Ureter (tissue), 1 donor: ENCODE measurements around the gene KLF15. TPM values are rescaled to one million over a fixed set of nuclear protein-coding genes. Genes with fewer than 3 reads are reported as not detected.

Source experiments
- DNase-seq: peaks from one replicate; pipeline ENCODE4 v3.0.0-alpha.2; 2020; ENCODE audit warnings: low spot score
- total RNA-seq: library from RNA; stranded (reverse); gene quantifications from one replicate; pipeline ENCODE4 v1.2.4, GENCODE V29; 2023
- donor health status: DM: yes; HTN: yes; CAD: no.

KLF15 gene
- total RNA-seq, 1 donor from 2014 or later: 18.9 TPM

DNA sequence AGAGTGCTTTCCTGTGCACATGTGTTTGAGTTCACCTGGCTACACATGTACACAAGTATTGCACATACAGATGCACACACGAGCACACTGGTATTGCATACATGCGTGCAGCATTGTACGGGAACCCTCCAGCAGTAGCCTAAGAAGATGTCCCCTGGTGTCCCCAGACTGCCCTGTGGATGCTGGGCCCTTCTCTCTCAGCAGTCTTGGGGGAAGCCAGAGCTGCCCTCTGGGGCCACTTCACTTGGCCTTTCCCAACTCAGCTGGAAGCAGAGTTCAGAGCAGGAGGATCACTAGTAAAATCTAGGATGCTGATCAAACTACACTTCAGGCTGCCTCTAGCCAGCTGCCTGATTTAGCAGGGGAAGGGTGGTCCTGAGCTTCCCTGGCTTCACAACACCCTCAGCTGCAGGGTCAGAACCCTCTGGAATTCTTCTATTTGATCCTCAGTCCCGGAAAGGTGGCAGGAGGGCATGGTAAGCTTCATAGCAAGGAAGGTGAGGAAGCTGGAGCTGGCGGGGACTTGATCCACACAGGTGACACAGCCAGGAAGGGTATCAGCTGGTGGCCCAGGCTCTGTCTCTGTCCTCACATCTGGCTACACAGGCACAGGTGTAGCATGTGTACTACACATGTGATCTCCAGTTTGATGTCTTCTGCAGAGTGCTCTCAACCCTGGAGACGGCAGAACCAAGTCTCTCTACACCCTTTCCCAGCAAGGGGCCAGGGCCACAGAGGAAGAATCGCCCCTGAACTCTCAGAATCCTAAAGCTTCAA, 36.5 kb downstream of the KLF15 start:
- DNase-seq: no peak

GRCh38 chr3:126319701-126320295, 37.4 kb downstream of the KLF15 start:
- no peak for DNase-seq

DNA sequence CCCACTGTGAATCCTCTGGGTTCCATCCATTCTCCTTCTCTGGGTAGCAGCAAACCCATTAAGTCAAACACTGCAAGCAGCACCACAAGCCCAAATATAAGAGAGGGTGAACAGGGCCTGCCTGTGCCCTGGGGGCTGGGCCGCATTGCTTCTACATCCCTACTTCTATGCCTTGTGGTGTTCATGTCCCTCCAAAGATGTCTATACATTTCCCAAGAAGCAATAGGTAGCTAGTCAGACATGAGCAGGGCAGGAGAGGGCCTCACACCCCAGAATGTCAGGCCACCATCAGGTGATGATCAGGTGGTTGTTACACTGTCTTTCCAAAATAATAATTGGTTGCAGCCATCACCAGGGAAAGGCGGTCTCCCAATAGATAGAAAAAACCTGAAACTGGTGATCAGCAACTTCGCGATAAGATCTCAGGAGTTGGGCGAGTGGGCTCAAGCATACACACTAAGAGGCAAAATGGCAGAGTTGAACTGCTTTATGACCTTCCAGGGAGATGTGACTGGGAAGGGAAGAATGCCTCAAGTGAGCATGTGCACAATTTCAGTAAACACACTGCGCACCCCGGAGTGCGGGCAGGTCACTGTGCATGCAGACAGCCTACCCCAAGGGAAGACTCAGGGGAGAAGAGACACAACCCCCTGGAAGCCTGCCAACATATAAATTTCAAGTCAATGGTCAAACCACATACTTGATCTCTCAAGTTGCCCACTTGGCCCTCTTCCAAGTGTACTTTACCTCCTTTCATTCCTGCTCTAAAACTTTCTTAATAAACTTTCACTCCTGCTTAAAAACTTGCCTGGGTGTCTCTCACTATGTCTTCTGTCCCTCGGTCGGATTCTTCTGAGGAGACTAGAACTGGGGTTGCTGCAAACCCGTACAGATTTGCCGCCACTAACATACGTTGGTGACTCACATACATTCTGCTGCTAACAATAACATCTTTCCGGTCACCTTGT, 39.9 kb downstream of the KLF15 start:
- DNase-seq: no peak

- DNase-seq: no peak
These were observed 40.7 kb downstream of the KLF15 start for GRCh38 chr3:126316501-126316939.

GRCh38 chr3:126316031-126316461, 41.2 kb downstream of the KLF15 start:
- no peak for DNase-seq

DNA sequence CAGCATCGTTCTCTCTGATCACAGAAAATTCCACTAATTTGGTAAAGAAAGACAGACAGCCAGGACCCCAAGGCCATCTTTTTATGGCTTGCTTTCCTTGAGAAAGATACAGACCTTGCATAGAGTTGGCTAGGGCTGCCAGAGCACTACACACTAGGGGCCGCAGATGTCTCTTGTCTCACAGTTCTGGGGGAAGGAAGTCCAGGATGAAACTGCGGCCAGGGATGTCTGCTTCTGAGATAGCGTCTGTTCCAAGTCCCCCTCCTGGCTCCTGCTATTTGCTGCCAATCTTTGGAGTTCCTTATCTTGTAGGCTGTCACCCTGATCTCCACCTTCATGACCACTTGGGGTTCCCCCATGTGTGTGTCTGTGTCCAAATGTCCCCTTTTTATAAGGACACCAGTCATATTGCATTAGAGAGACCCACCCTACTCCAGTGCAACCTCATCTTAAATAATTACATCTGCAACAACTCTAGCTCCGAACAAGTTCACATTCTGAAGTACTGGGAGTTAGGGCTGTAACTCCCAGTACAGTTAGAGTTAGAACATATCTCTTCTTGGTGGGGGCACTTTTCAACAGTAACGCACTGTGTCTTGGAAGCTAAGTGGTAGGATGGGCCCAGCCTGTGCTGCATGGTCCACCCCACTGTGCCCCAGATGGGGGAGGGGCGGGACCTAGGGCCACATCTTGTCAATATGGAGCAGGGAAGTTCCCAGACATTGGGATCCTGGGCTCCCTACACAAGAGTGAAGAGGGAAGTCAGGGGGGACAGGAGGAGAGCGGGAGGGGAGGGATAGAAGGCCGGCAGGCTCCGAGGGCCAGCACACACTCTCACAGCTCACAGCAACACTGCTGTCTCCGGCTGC, 42.2 kb downstream of the KLF15 start:
- DNase-seq: no peak

GRCh38 chr3:126314305-126314789, 42.9 kb downstream of the KLF15 start:
- DNase-seq: no peak

GRCh38 chr3:126313580-126314304, 43.5 kb downstream of the KLF15 start:
- no peak for DNase-seq

- no peak for DNase-seq
These were observed 44.0 kb downstream of the KLF15 start for GRCh38 chr3:126313166-126313565.

- DNase-seq: no peak
These were observed 44.9 kb downstream of the KLF15 start for GRCh38 chr3:126312341-126312740.

GRCh38 chr3:126311338-126311978, 45.8 kb downstream of the KLF15 start:
- DNase-seq: no peak

DNA sequence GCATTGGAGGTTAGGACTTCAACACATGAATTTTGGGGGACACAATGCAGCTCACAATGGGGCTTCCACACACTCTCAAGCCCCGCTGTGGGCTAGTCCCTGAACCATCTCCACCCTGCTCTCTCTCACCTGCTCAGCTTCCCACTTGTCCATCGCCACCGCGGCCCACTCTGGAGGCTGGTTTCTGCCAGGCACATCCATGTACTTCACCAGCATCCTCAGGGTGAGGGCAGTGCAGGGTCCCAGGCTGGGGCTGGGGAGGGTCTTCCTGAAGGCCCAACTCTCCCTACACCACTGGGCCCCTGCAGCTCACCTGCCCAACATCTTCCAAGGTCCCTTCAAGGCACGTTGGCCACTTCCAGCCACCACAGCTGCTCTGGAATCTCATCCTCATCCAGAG, 46.4 kb downstream of the KLF15 start:
- no peak for DNase-seq

- DNase-seq: no peak
These were observed 47.1 kb downstream of the KLF15 start for GRCh38 chr3:126309861-126310655.

DNA sequence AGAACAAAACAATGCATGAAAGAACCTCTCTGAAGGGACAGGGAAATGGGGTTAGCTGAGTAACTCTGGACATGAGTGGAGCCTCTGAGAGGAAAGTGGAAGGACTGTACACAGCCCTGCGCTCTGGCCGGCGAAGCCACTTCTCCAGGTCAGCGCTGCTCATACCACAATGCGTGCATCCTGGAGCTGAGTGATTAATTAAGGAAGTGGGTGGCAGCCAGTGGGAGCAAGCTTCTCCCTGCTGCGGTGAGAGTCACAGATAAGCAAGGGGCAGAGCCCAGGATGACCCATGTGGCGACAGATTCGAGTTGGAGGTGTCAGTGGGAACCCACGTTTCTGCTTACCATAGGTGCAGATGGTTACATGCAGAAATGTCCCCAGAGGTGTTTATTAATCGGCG, 48.0 kb downstream of the KLF15 start:
- DNase-seq: no peak

DNA sequence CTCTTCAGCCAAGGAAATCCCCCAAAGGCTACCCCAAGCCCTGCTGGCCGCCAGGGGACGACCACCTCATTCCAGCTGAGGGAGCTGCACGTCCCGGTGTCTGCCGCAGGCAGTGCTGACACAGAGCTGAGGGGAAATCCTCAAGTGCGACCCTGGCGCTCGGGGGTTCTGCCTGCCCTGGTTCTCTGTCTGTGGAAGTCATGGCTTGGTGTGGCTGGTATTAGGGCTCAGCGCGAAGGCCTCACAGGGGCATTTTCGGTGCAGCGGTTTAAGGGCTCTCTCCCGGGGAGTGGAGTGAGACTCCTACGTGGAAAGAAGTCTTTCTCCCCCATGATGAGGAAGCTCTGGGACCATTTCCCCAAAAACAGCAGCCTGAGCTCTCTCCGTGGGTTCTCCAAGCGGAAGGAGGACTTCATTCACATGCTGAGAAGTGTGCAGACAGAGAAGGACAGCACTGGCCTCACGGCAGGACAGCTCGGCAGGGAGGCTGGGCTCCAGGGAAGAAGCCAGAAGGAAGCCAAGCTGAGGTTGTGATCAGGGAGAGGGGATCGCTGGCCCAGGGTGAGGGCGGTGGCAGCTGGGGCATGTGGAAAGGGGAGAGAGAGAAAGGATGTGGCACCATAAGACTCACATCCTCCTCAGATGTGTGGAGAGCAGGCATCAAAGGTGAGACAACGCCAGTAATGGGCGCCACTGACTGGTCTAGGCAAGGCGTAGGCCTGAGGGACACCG, 48.6 kb downstream of the KLF15 start:
- no peak for DNase-seq

- no peak for DNase-seq
These were observed 49.4 kb downstream of the KLF15 start for GRCh38 chr3:126307591-126308393.

GRCh38 chr3:126306888-126307482, 50.2 kb downstream of the KLF15 start:
- DNase-seq: no peak
